ELR (cell line): Measurements from ENCODE around the gene CCDC86.
"Not testable (repeated sequence)": the region's sequence is repeated elsewhere in the genome, so short reads cannot be mapped to it uniquely, and the experiment has no call there.

Experiments
- DNase-seq: peaks from one replicate; pipeline ENCODE4 v3.0.0-alpha.2; 2015; ENCODE audit warnings: low read depth

The CCDC86 gene, protein sequence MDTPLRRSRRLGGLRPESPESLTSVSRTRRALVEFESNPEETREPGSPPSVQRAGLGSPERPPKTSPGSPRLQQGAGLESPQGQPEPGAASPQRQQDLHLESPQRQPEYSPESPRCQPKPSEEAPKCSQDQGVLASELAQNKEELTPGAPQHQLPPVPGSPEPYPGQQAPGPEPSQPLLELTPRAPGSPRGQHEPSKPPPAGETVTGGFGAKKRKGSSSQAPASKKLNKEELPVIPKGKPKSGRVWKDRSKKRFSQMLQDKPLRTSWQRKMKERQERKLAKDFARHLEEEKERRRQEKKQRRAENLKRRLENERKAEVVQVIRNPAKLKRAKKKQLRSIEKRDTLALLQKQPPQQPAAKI

DNA sequence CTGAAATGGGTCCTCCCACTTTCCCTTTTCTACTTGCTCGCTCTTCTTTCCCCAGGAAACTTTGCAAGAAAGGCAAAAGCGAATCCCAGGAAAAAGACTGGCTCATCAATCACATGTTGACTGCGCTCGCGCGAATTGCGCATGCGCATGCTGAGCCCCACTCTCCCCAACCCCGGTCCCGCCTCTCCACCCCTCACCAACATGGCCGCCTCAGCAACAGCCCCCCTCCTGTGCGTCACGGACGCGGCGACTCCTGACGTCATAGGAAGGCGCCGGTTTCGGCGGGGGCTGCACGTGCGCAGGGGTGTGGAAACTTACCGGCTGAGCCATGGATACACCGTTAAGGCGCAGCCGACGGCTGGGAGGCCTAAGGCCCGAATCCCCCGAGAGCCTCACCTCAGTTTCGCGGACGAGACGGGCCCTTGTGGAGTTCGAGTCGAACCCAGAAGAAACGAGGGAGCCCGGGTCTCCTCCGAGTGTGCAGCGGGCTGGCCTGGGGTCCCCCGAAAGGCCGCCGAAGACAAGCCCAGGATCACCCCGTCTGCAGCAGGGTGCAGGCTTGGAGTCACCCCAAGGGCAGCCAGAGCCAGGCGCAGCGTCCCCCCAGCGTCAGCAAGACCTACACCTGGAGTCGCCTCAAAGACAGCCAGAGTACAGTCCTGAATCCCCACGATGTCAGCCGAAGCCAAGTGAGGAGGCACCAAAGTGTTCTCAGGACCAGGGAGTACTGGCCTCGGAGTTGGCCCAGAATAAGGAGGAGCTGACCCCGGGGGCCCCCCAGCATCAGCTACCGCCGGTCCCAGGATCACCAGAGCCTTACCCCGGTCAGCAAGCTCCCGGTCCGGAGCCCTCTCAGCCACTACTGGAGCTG is at the start of gene CCDC86:
CCDC86 (plus strand) TSS at position 317 of the 871 bp plus-strand sequence; CDS start at position 329, 12 bp downstream.
- DNase-seq = peak; percentile 95

DNA sequence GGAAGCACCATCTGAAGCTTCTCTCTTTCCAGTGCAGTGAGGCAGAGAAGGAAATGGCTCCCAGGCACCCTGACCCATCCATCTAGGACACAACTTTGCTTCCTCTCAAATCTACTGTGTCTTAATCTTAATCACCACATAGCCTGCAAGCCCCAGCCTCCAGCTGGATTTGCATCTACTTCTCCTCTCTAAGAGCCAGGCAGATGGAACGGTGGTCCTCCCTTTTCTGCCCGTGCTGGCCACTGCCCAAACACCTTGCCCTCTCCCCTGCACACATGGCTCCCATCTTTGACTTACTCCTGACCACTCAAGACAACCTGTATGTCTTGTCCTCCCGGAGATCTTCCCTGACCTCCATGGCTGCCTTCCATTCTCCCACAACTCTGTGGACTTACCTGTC is 49.4 kb upstream of the CCDC86 start:
- DNase-seq = no peak

DNA sequence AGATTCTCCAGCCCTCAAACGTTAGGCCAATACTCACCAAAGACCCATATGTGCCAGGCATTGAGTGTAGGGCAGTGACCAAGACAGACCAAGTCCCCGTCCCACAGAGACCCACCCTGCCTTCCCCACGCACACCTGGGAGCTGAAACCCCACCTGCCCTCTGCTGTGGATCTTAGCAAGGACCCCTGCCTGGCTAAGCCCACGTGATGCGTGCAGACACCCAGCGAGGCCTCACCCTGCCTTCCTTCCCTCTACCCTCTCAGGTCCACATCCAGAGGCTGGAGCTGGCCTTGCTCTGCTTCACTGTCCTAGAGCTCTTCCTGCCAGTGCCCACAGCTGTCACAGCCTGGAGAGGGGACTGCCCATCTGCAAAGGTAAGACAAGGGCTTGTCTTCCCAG is 46.6 kb upstream of the CCDC86 start:
- DNase-seq = no peak

DNA sequence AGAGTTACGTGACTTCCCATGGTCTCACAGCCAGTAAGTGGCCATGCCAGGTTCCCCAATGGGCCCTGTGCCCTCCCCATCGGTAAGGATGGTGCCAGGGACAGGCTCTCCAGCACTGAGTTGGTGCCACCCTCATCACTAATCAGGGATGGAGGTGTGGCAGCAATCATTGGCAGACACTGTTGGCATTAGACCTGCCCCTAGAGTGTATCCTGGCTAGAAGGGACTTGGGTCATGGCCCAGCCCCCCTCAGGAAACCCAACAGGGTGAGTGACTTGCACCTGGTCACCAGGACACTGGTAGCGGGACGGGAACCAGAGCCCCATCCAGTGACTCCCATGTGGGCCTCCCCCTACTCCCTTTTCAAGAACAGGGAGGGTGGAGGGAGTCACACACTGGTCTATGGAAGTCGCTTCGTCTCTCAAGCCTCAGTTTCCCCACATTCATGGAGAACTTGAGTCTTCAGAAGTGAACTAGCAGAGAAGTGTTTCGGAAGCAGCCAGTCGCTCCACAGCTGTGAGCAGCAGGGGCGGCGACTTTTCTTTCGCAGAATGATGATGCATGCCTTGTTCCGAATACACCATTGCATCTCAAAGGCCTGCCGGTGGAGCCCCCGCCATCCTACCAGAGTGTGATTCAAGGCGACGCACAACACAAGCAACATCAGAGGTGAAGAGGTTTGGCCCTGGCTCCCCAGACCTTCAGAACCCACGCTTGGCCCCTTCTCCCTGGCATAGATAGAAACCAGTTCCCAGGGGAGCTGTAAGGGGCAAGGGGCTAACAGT is 43.9 kb upstream of the CCDC86 start:
- no peak for DNase-seq

DNA sequence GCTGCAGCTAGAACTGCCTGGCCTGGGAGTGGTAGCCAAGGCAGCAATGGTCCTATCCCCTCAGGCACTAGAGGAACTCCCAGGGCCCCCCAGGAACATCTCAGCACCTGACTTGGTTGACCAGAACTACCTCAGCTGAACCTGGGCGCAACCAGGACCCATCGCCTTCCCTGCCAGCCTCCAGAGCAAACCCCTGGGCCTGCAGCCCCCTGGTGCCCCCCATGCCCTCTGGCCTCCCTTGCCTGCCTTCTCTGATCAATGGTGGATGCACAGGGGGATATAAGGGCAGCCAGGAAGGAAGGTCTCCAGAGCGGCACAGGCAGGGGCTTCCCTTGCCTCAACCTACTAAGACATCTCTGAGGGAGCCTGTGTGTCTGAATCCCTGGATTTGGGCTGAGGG is 43.3 kb upstream of the CCDC86 start:
- no peak for DNase-seq

DNA sequence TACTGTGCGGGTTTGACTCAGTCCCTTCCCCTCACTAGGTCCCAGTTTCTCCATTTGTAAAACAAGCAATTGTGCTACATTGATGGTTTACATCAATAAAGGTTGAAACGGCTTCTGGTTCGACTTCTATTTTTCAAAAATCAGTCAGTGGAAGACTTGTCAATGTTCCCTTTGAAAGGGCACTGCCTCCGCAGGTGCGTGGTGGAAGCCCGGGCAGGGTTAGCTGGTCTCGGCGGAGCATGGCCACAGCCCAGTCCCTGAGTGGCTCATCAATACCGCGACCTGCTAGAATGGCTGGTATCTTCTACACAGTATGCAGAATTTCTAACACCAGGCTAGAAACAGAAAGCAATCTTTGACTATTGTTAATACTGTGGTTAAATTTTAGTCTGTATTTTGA is 40.7 kb upstream of the CCDC86 start:
- no peak for DNase-seq

DNA sequence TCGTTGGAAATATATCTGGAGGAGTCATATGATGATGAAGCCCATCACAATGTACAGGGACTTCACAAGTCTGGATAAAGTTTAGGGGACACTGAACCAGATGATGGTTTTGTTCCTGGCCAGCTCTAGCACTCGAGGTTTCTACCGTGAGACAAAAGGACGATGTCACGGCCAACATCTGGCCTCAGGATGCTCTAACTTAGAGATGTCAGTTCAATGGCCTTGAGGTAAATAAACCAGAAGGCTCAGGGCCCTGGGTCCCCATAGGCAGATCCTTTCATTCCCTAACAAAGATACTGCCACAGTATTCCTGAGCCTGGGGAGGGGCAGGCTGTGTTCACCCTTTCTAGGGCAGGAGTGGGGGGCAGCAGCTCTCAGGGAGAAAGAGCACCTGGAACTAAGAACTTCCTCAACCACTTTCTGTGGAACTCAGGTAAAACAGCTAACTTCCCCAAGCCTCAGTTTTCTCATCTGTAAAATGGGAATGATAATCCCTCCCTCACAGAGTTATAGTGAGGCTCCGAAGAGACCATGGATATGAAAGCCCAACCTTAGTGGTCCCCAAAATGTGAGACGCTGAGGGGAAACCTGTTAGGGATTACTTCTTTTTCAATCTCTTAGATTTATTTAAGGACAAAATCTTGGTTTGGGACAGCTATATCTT is 38.5 kb upstream of the CCDC86 start:
- DNase-seq = no peak

DNA sequence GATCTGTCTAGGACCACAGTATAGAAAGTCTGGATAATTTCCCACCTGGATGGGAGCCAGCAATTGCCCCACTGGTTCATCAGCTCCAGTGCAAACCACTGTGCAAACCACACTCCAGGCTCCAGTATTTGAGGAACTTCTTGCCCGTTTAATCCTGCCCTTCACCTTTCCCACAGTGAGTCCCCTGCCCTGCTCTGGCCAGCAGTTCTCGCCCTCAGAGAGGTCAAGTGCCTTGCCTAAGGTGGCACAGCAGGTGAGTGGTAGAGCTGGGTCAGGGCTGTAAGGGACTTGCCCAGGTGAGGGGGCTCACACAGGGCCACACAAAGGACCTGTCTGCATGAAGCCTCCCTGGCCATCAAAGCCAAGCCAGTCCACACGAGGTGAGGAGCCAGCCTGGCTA is 32.7 kb upstream of the CCDC86 start:
- no peak for DNase-seq

DNA sequence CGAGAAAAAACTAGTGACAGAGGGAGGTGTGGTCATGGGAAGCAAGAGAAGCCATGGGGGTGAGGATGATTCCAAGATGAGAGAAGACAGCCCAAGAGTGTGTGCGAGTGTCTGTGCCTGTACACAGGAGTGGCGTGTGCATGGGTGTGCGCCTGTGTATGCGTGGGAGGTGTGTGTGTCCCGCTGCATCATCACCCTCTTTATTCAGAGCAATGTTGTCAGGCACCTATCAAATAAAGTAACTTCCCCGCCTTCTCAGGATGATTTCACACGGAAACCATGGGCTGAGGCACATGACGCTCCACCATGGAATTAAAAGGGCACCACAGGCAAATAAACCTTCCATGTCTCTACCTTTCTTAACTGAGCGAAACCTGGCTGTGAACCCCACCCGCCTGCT is 32.2 kb upstream of the CCDC86 start:
- DNase-seq = no peak

DNA sequence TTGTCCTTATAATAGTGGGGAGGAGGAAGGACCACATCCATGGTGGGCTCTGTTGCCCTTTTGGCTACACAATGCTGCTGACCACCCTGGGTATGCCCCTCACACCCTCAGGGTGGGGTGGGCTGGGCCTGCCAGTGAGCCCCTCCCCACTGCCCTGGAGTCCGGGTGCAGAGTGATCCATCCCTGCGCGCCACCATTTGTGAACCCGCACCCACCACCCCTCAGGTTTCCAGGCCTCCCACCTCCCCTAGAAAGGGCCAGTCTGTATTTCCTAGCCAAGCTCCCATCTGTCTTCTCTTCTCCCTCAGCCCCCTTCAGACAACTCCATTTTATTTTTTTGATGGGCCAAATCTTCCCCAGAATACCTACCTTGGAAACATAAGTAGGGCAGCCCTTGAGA is 31.8 kb upstream of the CCDC86 start:
- DNase-seq = no peak

DNA sequence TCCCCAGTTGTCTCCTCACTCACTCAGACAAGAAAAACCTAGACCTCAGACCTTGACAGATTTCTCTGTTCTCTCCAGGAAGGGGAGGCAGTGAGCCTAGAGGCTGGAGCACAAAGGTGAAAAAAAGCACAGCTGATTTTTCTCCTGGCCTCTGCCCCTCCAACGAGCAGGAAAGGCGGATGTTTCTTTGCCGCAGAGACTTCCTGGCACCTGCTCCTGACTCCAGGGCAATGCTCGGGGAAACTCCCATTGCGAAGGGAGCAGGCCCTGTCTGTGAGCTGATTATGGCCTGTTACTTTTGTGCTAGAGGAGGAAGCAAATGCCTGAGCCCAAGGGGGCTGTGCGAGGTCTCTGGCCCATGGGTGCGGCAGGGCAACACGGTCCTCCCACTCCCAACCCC is 31.3 kb upstream of the CCDC86 start:
- DNase-seq = no peak

DNA sequence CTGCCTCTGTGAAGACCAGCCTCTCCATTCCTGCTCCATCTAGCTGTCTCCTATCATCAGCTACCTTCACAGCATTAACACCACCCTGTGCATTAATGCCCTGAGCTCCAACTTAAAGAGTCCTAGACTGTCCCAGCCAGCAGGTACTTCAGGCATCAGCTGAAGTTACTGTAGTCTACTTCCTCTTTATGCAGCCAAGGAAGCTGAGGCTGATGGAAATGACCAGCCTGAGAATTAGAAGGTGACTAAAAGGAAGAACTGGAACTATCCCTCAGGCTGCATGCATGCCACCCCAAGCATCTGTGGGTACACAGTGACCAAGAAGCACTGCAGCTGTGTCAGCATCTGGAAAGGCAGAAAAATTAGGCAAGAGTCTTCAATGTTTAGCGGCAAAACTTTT is 28.6 kb upstream of the CCDC86 start:
- no peak for DNase-seq

DNA sequence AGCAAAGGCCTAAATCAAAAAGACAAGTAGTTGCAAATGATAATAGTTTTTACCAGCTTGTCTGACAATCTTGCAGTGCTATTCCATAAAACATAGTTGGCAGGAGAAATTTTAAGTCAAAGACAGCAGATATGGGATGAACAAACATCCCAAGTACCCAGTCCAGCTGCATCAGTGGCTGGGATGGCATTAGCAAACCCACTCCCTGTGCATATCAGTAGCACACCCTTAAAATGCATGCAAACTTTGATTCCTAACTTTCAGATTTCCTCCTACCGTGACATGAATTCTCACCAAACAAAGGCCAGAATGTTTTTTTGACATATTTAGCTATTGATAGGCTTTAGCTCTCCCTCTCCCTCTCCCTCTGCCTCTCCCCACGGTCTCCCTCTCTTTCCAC is 27.8 kb upstream of the CCDC86 start:
- no peak for DNase-seq

DNA sequence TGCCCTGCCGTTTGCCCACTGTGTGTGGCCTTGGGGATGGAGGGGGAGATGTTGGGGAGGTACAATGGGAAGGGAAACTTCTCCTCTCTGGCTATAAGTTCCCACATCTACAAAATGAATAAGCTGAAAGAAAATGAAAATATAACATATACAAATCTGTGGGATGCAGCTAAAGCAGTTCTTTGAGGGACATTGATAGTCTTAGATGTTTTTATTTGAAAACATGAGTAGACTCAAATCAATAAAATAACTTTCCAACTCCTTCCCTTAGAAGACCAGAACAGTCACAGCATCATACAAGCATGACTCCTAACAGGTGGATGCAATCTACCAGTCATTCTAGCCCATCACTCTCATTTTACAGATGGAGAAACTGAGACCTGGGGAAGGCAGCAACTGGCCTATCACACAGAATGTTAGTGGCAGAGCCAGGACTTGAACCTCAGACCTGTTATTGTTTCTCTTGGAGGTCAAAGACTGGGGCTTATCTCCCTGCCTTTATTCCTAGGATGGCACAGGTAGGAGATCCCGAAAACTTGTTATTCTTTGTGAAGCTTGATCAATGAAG is 25.2 kb upstream of the CCDC86 start:
- no peak for DNase-seq

DNA sequence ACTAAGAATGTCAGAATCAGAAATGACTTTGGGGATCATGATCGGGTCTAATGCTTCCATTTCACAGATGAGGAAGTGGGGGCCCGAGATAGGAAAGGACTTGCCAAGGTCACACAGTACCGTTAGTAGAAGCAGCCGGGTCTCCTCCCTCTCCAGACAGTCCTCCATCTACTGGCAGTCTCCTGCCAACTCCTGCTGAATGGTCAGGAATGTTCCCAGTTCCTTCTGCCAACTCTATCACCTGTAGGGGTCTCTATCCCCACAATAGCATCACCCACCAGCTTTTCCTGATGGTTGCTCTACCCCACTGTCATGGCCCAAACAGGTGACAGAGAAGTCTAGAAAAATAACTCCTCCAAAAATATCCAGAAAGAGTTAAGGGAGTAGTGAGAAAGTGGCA is 23.9 kb upstream of the CCDC86 start:
- no peak for DNase-seq

DNA sequence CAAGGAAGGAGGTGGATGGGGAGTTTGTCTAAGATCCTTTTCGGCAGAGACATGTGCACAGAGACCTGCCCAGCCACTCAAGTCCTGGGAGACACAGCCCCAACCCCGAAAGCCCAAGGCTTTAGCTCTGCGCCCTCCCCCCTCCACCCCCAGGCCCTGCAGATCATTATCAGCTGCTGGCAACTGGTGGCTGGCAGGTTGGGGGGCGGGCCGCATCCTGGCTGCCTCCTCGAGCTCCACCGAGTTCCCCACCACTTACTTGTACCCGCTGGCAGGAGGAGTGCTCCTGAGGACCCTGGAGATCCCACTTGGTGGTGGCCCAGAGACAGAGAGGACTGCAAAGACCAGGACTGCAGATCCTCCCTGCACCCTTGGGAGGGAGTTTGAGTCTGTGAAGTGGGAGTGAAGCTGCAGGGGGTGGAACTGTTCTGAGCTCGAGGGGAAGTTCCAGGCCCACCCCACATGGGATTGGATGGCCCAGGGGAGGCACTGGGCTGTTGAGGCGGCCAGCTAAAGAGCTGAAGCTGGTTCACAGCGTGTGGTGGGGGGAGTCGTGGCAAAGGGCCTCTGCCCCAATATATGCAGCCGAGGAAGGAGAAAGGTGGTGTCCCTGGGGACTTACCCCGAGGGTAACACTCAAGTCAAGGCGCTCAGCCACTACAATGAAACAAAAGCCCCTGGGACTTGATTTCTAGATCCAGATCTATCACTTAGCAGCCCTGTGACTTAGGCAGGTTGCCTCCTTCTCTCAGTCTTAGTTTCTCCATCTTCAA is 19.9 kb upstream of the CCDC86 start:
- DNase-seq = no peak

DNA sequence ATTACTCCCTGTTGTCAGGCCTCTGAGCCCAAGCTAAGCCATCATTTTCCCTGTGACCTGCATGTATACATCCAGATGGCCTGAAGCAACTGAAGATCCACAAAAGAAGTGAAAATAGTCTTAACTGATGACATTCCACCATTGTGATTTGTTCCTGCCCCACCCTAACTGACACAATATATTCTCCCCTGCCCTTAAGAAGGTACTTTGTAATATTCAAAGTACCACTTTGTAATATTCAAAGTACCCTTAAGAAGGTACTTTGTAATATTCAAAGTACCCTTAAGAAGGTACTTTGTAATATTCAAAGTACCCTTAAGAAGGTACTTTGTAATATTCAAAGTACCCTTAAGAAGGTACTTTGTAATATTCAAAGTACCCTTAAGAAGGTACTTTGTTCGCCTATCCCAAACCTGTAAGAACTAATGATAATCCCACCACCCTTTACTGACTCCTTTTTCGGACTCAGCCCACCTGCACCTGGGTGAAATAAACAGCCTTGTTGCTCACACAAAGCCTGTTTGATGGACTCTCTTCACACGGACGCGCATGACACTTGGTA is 18.1 kb upstream of the CCDC86 start:
- DNase-seq = not testable (repeated sequence)

DNA sequence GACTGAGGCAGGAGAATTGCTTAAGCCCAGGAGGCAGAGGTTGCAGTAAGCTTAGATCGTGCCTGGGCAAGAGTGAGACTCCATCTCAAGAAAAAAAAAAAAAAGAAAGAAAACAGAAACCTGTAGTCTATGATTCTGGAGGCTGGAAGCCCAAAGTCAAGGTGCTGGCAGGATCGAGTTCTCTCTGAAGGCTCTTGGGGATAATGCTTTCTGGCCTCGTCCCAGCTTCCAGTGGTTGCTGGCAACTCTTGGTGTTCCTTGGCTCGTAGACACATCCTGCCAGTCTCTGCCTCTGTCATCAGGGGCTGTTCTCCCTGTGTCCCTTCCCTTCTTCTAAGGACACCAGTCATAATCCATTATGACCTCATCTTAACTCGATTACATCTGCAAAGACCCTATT is 16.8 kb upstream of the CCDC86 start:
- DNase-seq = no peak

DNA sequence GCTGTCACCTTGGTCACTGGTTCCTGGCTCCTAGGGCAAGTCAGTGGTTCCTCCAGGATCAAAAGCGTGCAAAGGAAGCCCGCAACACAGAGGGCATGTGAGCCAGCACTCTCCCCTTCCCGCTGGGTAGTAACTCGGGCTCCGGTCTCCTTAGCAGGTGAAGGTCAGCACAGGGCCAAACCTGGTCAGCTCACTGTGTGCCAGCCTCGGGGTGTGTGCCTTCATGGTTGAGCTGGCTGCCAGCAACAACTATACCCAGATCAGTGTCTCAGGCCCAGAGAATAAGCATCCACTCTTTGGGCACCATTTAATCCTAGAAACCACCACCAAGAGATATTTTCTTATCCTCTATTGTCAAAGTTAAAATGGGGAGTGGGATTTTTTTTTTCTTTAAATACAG is 16.1 kb upstream of the CCDC86 start:
- DNase-seq = no peak

DNA sequence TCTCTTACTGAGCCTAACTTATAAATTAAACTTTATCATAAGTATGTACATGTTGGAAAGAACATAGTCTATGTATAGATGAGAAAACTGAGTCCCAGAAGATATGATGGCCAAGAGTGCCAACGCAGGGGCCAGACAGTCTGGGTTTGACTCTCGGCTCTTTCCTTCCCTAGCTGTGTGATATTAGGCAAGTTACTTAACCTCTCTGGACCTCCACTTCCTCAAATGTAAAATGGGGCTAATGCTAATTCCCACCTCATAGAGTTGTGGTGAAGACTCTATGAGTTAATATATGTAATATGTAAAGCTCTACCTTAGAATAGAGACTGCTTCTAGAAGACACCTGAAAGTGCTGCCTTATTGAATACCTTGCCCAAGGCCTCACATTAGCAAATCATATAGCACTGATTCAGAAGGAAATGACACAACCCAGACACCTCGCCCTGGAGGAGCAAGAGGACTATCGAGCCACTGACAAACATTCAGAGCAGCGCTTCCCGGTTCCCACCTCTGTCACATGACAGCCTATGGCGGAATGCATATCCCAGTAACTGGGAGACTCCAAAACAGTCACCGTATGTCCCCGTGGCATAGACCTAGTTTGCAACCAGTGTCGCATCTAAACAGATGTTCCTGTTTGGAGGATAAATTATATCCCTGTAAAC is 11.3 kb upstream of the CCDC86 start:
- no peak for DNase-seq
